SIG-M5 treated with dmso at 0.1 percent for 504 hours (cell line): ENCODE measurements around the gene CRELD1.
A peak's percentile ranks its signal among the peaks of the same experiment; 100 is the strongest.

Experiments used
- DNase-seq: peaks from one replicate; lab custom pipeline; 2025; ENCODE audit not compliant: unreplicated experiment; lab: John Stamatoyannopoulos, UW

CRELD1 gene

DNA sequence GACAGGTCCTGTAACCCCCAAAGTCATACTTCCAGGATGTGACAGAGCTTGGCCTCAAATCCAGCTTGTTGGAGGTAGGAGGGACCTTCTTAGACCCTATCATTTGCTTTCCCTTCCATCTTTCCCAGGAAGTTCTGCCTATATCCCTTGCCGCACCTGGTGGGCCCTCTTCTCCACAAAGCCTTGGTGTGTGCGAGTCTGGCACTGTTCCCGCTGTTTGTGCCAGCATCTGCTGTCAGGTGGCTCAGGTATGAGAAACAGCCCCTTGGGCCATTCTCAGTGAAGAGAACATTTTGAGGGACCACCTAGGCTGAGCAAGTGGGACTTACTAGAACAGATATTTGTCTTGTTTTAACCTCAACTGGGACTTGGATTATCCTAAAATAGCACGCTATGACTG, 29.7 kb upstream of the CRELD1 start:
- no peak for DNase-seq

DNA sequence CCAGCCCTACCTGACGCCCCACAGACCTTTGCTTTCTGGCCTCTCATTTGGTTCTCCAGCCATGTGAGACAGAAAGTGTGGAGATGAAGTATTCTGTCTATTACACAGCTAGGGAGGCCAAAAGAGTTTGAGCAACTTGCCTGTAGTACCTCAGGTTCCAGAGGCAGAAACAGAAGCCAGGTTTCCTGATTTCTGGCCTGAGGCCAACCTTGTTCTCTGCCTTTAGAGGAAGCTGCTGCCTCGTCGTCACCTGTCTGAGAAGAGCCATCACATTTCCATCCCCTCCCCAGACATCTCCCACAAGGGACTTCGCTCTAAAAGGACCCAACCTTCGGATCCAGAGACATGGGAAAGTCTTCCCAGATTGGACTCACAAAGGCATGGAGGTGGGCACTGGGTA, 27.2 kb upstream of the CRELD1 start:
- DNase-seq = no peak

DNA sequence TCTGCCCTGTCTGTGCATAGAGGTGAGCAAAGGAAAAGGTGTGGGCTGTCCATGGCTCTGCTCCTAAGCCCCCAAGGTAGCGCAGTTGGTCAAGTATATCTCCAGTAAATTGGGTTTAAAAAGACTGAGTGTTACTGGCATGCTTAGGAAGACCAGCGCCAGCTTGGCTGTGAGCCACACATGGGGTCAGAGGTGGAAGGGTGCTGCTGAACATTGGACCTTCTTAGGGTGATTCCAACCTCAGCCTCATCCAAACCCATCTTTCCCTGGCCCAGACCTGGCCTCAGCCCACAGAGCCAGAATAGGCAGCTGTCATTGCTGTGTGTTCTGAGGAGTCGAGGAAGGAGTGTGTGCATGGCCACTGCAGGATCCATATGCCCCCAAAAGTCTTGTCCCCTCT, 25.3 kb upstream of the CRELD1 start:
- no peak for DNase-seq

DNA sequence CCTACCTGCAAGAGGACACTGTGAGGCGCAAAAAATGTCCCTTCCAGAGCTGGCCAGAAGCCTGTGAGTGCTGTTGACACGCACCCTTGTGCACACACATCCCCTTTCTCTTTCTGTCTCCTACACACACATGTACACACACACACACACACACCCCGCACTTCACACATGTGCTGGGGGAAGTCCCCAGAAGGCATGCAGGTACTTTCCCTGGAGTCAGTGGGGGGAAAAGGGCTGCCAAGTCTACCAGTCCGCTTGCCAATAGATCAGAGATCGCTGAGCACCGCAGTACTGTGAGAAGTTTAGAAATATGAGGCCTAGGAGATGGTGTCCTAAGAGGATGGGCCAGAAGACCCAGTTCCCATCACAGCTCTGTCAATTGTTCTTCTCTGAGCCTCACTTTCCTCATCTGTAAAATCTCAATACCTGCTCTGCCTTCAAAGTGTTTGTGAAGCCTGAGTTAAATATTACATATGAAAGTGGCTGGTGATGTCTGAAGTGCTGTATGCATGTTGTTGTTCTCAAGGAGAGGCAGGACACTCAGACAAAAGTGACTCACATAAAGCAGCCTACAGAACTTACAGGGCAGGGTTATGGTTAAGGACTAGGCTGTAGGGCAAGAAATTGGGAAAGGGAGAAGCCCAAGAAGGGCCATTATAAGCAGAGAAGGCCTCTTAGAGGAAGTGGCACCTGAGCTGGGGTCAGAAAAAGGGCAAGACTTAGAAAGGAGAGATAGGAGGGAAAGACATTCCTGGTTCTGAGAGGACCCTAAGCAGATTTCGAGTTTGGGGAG, 24.2 kb upstream of the CRELD1 start:
- no peak for DNase-seq

DNA sequence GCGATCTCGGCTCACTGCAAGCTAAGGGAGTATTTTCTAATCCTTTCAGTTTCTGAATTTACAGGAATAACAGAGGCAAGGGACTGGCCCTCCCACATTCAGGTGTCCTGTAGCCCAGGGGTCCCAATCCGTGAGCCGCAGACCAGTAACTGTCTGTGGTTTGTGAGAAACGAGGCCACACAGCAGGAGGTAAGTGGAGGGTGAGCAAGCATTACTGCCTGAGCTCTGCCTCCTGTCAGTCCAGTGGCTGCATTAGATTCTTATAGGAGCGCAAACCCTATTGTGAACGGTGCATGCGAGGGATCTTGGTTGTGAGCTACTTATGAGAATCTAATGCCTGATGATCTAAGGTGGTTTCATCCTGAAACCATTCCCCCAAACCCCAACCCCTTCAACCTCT, 21.8 kb upstream of the CRELD1 start:
- no peak for DNase-seq

DNA sequence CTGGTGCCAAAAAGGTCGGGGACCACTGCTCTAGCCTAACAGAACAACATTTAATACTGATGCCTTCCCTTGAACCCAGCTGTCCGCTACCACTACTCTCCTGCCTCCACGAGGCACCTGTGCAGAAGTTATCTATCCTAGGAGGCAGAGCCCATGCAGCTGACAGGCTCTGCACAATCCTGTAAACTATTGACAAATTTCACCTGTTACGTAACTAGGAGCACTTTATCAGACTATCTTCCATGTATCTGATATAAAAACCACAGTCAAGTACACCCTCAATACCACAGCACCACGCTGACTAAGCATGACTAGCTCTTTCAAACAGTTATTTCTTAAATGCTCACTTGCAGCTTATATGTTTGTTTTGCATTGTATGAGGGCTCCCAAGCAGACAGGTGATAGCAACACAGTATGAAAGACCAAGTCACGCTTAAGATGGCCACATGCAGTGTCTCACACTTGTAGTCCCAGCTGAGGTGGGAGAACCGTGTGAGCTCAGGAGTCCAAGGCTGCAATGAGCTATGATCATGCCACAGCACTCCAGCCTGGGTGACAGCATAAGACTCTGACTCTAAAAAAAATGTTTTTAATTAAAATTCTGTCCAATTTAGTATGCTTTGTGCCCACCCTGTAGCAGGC, 21.2 kb upstream of the CRELD1 start:
- DNase-seq = peak; percentile 73

DNA sequence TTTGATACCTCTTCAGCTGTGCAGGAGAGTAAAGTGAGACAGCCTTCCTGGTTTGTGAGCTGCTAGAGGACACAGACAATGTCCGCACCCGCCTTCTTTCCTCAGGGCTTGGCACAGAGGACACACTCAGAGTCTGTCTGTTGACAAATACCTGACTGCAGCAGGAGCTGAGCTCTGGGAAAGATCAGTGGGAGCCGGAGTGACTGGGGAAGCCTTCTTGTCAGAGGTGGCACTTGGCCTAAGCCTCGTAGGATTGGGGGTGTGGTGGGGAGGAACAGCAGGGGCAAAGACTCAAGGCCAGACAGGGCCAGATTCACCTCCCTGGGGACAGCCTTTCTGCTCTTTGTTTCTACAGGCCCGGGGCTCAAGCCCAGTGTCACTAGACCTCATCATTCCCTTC, 20.0 kb upstream of the CRELD1 start:
- no peak for DNase-seq

DNA sequence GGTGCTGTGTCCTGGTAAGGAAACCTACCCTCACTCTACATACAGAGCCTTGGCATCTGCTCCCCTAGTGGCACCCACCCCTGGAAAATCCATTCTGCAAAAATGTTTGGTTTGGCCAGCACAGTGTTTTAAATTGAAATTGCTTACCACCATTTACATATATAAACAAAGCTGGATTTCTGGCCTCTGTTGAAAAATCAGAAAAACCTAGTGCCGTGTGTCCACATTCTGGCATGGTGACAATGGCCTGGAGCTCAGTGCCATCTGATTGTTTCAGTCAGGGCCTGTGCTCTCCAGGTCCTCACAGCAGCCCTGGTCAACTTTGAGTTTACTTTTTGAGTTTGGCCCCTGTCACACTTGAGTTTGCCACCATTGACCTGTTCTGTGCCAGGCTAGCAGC, 19.6 kb upstream of the CRELD1 start:
- no peak for DNase-seq

DNA sequence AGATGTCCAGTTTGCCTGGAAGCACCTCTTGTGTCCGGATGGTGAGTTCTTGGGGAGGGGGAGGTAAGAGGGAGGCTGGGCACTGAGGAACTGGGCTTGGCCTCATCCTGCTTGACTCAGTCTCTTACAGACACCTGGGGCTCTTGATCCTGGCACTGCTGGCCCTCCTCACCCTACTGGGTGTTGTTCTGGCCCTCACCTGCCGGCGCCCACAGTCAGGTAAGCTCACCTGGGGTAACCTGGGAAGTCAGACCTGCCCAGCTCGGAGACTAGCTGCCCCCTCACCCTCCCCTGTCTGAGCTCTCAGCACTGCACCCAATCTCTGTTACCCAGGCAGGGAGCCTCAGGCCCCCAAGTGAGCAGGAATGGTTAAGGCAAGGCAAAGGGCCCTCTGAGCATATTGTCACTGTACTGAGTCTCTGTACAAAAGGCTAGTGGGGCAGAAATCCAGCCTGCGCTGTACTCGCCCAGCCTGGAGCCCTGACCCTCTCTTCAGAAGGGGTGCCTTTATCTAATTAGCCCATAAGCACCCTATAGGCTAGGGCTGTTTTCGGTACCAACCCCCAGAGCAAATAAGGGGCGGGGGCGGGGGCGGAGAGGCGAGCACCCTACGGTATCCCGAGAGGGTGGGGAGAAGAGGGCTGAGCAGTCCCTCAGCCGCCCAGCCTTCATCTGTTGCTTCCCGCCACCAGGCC, 18.9 kb upstream of the CRELD1 start:
- peak; percentile 33 for DNase-seq

DNA sequence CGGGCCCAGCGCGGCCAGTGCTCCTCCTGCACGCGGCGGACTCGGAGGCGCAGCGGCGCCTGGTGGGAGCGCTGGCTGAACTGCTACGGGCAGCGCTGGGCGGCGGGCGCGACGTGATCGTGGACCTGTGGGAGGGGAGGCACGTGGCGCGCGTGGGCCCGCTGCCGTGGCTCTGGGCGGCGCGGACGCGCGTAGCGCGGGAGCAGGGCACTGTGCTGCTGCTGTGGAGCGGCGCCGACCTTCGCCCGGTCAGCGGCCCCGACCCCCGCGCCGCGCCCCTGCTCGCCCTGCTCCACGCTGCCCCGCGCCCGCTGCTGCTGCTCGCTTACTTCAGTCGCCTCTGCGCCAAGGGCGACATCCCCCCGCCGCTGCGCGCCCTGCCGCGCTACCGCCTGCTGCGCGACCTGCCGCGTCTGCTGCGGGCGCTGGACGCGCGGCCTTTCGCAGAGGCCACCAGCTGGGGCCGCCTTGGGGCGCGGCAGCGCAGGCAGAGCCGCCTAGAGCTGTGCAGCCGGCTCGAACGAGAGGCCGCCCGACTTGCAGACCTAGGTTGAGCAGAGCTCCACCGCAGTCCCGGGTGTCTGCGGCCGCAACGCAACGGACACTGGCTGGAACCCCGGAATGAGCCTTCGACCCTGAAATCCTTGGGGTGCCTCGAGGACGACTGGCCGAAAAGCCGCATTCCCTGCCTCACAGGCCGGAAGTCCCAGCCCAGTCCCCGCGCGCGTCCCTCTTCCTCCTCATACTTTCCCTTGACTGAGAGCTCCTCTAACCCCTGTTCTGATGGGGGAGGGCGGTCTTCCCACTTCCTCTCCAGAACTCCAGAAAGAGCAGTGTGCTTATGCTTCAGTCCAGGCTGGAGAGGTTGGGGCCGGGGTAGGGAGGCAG, 18.1 kb upstream of the CRELD1 start:
- DNase-seq = peak; percentile 60

DNA sequence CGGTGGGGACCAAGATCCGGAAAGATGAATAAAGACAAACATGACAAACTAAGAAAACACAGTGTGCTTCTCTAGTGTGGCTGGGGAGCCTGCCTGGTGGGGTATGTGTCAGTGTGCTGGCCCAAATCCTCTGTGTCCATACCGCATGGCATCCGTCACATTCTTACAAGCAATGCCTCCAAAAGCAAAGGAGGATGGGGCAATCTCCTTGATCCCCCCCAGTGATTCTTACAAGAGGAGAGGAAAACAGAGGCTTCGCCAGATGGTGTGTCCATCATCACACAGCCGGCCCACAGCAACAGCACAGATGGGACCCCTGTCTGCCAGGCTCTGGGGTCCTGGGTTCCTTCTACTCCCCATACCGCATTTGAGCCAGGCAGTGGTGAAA, 17.3 kb upstream of the CRELD1 start:
- DNase-seq = no peak

DNA sequence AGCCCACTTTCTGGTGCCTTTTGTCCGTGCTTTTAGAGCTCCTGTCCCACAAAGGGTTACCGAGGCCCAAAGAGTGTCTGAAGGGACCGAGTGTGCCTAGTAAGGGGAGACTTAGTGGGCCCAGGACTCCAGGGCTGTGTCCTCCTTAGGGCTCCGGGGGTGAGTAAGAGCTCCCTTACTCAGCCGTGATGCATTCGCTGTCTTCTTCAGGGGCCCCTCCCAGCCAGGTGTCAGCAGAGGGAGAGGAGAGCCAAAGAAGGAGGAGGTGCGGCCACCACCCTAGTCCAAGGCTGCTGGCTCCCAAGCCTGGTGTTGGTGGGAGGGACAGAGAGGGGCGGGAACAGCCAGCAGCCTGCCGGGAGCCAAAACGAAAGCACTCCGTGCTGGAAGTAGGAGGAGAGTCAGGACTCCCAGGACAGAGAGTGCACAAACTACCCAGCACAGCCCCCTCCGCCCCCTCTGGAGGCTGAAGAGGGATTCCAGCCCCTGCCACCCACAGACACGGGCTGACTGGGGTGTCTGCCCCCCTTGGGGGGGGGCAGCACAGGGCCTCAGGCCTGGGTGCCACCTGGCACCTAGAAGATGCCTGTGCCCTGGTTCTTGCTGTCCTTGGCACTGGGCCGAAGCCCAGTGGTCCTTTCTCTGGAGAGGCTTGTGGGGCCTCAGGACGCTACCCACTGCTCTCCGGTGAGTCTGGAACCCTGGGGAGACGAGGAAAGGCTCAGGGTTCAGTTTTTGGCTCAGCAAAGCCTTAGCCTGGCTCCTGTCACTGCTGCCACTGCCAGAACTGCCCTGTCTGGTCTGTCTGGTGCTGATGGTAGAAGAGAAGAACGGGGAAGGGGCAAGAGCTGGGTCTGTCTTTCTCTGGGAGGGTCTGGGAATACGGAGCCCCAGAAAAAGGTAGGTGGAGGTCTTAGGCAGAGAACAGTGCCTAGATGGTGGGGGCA, 16.6 kb upstream of the CRELD1 start, which contains the start of gene IL17RC:
IL17RC (plus strand) TSS at position 365 of the 947 bp plus-strand sequence; CDS start at position 583, 218 bp downstream.
- peak; percentile 48 for DNase-seq

DNA sequence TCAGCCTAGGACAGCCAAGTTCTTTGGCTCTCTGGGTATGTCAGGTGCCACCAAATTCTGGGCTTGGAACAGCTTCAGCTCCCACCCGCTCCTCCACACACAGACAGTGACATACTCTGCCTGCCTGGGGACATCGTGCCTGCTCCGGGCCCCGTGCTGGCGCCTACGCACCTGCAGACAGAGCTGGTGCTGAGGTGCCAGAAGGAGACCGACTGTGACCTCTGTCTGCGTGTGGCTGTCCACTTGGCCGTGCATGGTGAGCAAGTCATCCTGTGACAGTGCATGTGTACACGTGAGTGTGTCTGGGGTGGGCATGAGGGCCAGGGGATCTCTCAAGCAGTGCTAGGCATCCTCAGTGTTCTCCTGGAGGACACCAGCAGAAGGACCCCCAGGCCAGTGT, 15.8 kb upstream of the CRELD1 start:
- DNase-seq = no peak

DNA sequence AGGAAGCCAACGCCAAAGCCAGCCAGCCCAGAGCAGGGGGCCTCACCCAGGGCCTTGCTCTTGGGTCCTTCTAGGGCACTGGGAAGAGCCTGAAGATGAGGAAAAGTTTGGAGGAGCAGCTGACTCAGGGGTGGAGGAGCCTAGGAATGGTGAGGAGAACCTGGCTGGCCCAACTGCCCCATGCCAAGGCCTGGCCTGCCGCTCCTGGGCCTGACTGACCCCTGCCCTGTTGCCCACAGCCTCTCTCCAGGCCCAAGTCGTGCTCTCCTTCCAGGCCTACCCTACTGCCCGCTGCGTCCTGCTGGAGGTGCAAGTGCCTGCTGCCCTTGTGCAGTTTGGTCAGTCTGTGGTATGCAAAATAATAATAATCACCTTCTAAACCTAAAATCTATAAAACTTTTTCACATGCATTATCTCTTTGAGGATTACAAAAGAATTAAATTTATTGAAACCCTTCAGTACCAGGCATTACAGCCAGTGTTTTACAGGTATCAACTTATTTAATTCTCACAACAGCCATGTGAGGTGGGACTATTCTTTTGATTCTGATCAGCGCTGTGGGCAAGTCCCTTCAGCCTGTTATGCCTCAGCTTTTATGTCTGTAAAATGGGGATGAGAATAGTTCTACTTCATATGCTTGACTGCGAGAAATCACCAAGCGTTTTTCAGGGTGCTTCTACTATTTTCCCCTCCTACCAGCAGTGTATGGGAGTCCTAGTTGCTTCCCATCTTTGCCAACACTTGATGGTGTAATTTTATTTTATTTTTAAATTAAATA, 15.2 kb upstream of the CRELD1 start:
- no peak for DNase-seq

DNA sequence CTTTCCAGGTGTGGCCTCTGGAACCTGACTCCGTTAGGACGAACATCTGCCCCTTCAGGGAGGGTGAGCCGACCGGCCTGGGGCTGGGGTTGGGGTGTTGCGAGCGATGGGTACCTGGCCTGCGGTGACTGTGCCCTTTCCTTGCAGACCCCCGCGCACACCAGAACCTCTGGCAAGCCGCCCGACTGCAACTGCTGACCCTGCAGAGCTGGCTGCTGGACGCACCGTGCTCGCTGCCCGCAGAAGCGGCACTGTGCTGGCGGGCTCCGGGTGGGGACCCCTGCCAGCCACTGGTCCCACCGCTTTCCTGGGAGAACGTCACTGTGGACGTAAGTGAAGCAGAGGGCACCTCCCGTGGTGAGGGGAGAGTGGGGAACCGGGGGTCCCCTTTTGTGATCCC, 5.5 kb upstream of the CRELD1 start:
- DNase-seq = no peak

DNA sequence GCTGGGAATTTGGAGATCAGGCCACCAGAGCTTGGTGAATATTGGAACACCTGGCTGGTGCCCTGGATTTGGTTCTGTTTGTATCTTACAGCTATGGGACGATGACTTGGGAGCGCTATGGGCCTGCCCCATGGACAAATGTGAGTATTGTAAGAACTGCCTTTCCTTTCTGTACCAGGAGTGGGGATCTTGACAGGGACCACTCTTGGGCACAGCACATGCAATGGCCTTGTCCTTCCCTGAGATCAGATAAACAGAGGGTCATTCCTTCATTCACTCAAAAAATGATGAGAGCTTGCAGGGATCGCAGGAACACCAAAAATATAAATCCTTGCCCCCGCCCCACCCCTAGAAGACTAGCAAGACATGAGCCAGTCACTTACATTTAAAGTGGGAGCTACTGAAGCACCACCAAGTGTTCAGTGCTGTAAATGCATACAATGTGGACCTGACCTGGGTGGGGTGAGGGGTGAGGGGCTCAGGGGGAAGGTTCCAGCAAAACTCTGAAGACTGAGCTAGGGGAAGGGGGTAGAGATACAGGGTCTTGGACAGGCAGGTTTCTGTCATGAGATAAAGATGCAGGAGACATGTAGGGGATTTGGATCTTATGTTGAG, 2.7 kb upstream of the CRELD1 start:
- peak; percentile 16 for DNase-seq

DNA sequence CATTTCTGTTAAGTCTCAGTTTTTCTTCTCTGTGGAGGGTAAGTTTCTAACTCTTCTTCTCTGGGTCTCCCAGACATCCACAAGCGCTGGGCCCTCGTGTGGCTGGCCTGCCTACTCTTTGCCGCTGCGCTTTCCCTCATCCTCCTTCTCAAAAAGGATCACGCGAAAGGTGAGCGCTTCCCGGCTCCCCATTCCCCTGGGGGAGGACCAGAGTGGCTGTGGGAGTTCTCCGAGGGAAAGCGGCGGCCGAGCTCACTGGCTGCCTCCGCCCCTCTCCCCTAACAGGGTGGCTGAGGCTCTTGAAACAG, 1.1 kb upstream of the CRELD1 start:
- no peak for DNase-seq

DNA sequence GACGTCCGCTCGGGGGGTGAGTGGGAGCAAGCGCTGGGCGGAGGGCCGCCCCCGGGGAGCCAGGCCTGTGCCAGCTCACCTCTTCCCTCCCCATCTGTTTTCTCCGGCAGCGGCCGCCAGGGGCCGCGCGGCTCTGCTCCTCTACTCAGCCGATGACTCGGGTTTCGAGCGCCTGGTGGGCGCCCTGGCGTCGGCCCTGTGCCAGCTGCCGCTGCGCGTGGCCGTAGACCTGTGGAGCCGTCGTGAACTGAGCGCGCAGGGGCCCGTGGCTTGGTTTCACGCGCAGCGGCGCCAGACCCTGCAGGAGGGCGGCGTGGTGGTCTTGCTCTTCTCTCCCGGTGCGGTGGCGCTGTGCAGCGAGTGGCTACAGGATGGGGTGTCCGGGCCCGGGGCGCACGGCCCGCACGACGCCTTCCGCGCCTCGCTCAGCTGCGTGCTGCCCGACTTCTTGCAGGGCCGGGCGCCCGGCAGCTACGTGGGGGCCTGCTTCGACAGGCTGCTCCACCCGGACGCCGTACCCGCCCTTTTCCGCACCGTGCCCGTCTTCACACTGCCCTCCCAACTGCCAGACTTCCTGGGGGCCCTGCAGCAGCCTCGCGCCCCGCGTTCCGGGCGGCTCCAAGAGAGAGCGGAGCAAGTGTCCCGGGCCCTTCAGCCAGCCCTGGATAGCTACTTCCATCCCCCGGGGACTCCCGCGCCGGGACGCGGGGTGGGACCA, 632 bp upstream of the CRELD1 start:
- DNase-seq = peak; percentile 87
